Pulmonary artery endothelial cell (primary cell): Measurements from ENCODE around the gene HCN2. TPM values are rescaled to one million over a fixed set of nuclear protein-coding genes. Genes with fewer than 3 reads are reported as not detected.

ENCODE experiments used
- DNase-seq: peaks from one replicate; pipeline ENCODE4 v3.0.0-alpha.2; 2011; ENCODE audit warnings: low read depth, low spot score
- total RNA-seq: library from RNA; depleted of rRNA; stranded (reverse); fragments of >200 nt; gene quantifications from 2 replicates; pipeline ENCODE4 v1.2.3, GENCODE V29; 2014

HCN2 gene
- total RNA-seq, 1 donor from 2014 or later, result 0.79 TPM

GRCh38 chr19:570937-571565, 18.6 kb upstream of the HCN2 start:
- no peak for DNase-seq

GRCh38 chr19:571566-571974, 18.1 kb upstream of the HCN2 start:
- DNase-seq, result no peak

- DNase-seq, result peak; percentile 87
These were observed 17.4 kb upstream of the HCN2 start, which contains the start of gene BSG for GRCh38 chr19:572140-572742. BSG (plus strand) TSS chr19:572596; CDS start chr19:572635, 39 bp downstream.

GRCh38 chr19:572743-573518, 16.8 kb upstream of the HCN2 start:
- DNase-seq, result no peak

DNA sequence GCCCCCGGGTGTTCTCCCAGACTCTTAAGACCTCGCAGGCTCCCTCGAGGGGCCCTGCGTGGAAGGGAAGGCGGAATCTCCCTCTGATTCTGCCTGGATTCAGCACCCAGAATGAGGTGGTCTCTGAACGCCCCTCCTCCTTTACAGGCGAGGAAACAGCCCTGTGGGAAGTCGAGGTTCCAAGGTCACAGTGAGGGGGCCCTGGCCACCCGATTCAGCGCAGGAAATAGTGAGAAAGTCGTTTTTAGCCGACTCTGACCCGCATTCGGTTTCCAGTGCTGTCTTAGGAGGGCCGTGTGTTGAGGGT, 16.2 kb upstream of the HCN2 start:
- DNase-seq, result no peak

DNA sequence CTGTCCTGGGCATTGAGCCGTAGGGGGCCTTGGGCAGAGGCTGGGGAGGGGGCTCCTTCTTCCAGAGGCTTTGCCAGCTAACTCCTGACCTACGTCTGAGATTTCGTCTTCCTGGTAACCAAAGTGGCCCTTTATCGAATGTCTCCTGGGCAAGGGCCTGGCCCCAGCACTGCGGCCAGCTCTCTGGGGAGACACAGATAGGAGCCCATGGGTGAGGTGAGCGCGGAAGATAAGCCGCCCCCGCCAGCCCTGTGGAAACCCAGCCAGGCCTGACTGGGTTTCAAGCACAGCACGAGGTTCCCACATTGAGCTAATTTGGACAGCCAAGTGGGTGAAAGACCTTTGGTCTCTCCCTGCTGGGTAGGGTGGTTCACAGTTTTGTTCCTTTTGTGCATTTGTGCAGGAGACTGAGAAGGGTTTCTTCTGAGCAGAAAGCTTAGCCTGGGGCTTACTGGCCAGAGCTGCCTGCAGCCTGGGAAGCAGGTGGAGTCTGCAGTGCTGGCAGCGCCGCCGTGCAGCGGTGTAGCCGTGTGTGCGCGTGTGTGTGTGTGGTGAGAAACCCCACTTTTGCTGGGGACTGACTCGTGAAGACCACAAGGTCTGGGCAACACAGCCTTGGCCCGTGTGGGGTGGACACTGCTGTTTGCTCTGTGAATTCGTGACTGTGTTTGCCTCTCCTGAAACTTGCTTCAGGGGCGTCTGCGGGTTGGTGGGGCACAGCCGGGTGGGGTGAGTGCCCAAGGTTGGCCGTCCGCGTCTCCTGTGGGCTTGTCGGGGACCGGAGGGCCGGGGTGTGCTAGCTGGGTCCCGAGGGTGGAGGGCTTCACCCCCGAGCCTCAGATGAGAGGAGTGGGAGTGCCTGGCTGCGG, 14.8 kb upstream of the HCN2 start:
- DNase-seq, result no peak

GRCh38 chr19:575527-576506, 13.9 kb upstream of the HCN2 start:
- DNase-seq, result no peak

DNA sequence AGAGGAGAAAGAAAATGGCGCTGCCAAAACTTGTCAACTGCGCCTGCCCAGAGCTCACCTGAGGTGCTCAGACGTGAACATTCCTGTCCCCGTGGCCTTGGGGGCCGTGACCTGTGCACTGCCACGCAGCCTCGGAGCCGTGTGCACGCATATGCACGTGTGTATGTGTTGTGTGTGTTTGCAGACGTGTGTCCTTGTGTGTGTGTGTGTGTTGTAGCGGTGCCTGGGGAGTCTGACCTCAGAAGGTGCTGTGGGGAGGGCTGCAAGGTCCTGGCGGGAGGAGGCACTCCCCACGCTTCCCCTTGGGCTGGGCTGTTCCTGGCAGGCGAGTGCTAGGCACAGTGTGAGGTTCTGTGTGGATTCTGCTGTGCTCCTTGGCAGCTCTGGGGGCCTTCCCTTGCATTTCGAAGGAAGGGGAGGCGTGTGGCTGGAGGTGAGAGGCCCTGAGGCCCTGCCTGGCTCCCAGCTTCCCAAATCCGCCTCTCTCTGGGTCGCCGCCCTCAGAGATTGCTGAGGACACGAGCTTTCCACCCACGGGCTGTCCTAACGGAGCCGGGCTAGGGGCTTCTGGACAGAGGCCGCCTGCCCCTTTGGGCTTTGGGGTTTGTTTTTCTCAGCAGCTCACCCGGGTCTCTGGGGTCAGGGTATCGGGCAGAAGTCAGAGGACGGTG, 12.8 kb upstream of the HCN2 start:
- no peak for DNase-seq

GRCh38 chr19:577439-578392, 12.0 kb upstream of the HCN2 start:
- DNase-seq, result no peak

DNA sequence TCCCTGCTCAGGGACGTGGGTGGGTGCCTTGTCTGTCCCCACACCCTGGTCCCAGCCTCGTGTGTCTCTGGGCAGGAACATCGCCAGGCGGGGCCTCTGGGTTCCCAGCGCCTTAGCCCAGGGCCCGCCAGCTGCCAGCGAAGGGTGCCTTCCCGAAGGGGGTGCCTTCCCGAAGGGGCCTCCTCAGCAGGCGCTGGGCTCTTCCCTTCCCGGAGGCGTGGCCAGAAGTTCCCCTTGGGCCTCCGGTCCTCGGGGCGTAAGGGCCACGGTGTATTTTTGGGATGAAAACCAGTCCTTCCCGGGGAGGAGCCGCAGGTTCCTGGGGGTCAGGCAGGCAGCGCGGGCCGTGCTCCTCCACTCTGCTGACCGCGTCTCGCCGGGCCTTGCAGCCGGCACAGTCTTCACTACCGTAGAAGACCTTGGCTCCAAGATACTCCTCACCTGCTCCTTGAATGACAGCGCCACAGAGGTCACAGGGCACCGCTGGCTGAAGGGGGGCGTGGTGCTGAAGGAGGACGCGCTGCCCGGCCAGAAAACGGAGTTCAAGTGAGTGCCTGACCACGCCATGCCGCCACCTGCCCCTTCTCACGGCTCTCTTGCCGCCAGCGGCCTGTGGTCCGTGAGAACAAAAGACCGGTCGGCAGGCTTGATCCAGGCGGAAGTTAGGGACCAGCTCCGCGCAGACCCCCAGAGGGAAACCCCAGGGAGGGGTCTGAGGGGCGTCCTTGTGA, 10.4 kb upstream of the HCN2 start:
- DNase-seq, result no peak

GRCh38 chr19:579842-580155, 9.9 kb upstream of the HCN2 start:
- no peak for DNase-seq

- DNase-seq, result no peak
These were observed 9.3 kb upstream of the HCN2 start for GRCh38 chr19:580274-580835.

DNA sequence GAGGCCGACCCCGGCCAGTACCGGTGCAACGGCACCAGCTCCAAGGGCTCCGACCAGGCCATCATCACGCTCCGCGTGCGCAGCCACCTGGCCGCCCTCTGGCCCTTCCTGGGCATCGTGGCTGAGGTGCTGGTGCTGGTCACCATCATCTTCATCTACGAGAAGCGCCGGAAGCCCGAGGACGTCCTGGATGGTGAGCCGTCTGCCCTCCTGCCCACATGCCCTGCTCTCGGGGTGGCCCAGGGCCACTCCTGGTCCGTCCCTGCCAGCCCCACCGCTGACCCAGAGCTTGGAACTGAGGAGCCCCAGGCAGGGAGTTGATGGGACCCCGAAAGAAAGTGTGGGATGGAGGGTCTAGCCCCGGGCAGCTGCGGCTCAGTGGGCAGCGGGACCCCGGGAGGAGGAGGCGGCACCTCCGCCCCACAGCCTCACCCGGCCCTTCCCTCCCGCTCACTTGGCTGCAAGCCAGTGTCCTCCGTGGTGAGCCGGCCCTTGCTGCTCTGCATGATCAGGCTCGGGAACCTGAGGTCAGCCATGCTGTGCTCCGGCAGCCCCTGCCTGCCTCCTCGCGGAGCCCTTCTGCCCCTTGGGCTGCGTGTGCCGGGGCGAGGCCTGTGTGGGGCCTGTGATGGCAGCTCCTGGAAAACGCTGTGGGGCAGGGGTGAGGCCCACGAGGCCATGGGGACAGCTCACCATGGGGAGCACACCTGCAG, 8.1 kb upstream of the HCN2 start:
- no peak for DNase-seq

- DNase-seq, result no peak
These were observed 7.0 kb upstream of the HCN2 start for GRCh38 chr19:582497-583197.

DNA sequence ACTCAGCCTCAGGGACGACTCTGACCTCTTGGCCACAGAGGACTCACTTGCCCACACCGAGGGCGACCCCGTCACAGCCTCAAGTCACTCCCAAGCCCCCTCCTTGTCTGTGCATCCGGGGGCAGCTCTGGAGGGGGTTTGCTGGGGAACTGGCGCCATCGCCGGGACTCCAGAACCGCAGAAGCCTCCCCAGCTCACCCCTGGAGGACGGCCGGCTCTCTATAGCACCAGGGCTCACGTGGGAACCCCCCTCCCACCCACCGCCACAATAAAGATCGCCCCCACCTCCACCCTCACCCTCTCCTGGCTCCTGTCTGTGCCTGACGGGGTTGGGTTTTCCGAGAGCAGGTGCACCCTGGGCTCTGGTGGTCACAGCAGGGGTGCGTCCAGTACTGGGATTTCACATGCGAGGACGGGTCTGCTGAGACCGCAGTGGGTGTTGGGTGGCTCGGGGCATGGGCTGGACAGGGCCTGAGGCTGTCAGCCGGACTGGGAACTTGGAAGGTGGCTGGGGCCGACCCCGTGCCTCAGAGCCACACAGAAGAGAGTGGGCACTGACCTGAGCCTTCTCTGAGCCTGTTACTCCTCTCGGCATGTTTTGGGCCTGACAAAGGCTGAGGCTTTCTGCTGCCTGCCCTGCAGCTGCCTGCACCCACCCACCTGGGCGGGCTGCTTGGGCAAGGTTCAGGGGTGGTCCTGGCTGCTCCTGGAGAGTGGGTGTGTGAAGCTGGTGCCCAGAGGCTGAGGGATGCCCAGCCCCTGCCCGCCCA, 6.3 kb upstream of the HCN2 start:
- no peak for DNase-seq

DNA sequence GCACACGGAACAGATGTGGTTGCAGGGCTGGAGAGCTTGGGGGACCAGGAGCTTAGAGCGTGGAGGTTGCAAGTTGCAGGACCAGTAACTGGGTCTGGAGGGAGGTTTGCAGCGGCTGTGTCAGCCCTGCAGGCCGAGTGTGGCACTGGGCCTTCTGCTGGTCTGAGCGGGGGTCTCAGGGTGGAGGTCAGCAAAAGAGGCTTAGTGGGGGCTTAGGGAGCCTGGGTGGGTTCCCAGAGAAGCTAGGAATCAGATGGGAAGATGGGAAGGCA, 5.8 kb upstream of the HCN2 start:
- no peak for DNase-seq
